Adipocyte (in vitro differentiated cells): ENCODE data around the gene SMTNL2.
"Not testable (repeated sequence)": the region's sequence is repeated elsewhere in the genome, so short reads cannot be mapped to it uniquely, and the experiment has no call there.

Experiments used
- DNase-seq: peaks from one replicate; pipeline ENCODE4 v3.0.0-alpha.2; 2015; ENCODE audit warnings: low read depth
- H3K27me3 ChIP-seq: replicated peaks from 2 replicates; pipeline ENCODE4 v1.7.0; 2013; ENCODE audit warnings: mild to moderate bottlenecking, low read length, moderate library complexity; ENCODE audit not compliant: control insufficient read depth, insufficient read depth
- H3K36me3 ChIP-seq: 2 replicates; pipeline ENCODE4 v1.7.0; 2013; ENCODE audit warnings: low read length, mild to moderate bottlenecking, moderate library complexity; ENCODE audit not compliant: control insufficient read depth, insufficient read depth, severe bottlenecking
- H3K4me1 ChIP-seq: 2 replicates; pipeline ENCODE4 v1.7.0; 2013; ENCODE audit warnings: mild to moderate bottlenecking, low read length, moderate library complexity; ENCODE audit not compliant: control insufficient read depth, insufficient read depth
- H3K4me3 ChIP-seq: 2 replicates; pipeline ENCODE4 v1.7.0; 2013; ENCODE audit warnings: mild to moderate bottlenecking, low read length, moderate library complexity
- H3K9ac ChIP-seq: 2 replicates; pipeline ENCODE4 v1.7.0; 2013; ENCODE audit warnings: mild to moderate bottlenecking, low read length, moderate library complexity
- H3K9me3 ChIP-seq: 2 replicates; pipeline ENCODE4 v1.7.0; 2013; ENCODE audit warnings: mild to moderate bottlenecking, low read length, moderate library complexity; ENCODE audit not compliant: control insufficient read depth

SMTNL2 gene

GRCh38 chr17:4597975-4598374 lies 13.6 kb downstream of the SMTNL2 start:
- H3K27me3 ChIP-seq, result peaks cover 8% of the 10 kb centered on the region
- no peak for DNase-seq

GRCh38 chr17:4598776-4599504 lies 14.6 kb downstream of the SMTNL2 start:
- H3K27me3 ChIP-seq, result peaks cover 8% of the 10 kb centered on the region
- no peak overlapping the region for H3K9ac ChIP-seq
- H3K36me3 ChIP-seq, result no peaks in the 10 kb centered on the region
- peak; percentile 72 for DNase-seq
- peaks cover 22% of the 10 kb centered on the region for H3K4me1 ChIP-seq
- no peak overlapping the region for H3K4me3 ChIP-seq
- no peaks in the 10 kb centered on the region for H3K9me3 ChIP-seq

More at GRCh38 chr17:4597975-4598374, 13.6 kb downstream of the SMTNL2 start:
- Histone ChIP-seq H3K9ac (no peak overlapping the region), H3K4me1 (peaks cover 22% of the 10 kb centered on the region), H3K4me3 (no peak overlapping the region), H3K36me3 (no peaks in the 10 kb centered on the region), H3K9me3 (no peaks in the 10 kb centered on the region)

DNA sequence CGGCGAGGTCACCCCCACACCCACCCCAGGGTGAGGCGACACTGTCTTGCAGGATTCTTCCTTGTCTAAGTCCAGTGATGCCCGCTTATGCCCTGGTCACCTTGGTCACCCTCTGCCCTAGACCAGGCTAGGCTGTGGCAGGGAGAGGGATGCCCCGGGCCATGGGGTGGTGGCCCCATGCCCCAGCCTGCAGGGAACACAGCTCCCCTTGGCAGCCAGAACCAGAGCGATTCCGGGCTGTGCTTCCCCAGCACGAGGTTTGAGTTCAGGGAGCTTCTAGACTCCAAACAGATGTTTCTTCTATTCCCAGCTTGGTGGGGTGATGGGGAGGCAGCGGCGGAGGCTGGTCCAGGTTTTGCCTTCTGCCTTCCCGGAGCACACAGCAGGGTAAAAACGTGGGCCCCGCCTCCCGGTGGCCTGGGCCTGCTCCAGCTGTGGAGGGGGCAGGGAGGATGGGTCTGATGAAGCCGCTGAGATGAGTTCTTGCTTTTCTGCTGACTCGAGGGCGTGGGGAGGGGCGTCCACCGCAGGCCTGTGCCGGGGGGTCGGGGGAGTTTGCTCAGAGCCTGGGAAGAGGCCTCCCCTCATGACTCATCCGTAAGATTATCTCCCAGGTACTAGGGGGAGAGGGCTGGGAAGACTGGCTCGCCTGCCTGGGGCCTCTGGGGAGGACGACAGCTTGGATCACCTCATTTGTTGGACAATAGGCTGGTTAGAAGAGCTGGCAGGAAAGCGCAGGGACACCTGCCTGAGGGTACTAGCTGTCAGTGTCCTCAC lies 15.4 kb downstream of the SMTNL2 start:
- no peak overlapping the region for H3K9ac ChIP-seq
- H3K9me3 ChIP-seq, result no peaks in the 10 kb centered on the region
- no peak overlapping the region for H3K4me3 ChIP-seq
- H3K4me1 ChIP-seq, result peaks cover 29% of the 10 kb centered on the region
- no peaks in the 10 kb centered on the region for H3K36me3 ChIP-seq
- peaks cover 8% of the 10 kb centered on the region for H3K27me3 ChIP-seq
- DNase-seq, result peak; percentile 44

DNA sequence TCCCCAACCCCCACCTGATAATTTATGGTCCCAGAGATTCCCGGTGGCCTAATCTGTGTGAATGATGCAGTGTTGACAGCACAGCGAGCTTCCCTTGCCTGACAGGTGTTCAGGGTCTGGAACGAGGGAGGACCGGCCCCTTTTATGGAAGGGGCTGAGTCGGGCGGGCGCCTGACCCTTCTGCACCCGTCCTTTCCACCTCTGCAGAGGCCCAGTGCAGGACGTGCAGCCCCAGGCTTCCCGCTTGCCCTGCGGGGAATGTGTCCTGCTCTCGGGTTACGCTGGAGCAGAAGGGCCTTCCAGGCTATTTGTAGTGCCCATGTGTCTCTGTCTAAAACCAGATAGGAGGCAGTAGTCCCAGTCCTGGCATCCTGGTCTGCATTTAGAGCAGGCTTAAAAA lies 16.2 kb downstream of the SMTNL2 start:
- H3K9ac ChIP-seq, result no peak overlapping the region
- no peak overlapping the region for H3K4me3 ChIP-seq
- DNase-seq, result no peak
- no peaks in the 10 kb centered on the region for H3K36me3 ChIP-seq
- peaks cover 8% of the 10 kb centered on the region for H3K27me3 ChIP-seq
- H3K4me1 ChIP-seq, result peaks cover 32% of the 10 kb centered on the region
- no peaks in the 10 kb centered on the region for H3K9me3 ChIP-seq

GRCh38 chr17:4601326-4601725 lies 17.0 kb downstream of the SMTNL2 start:
- H3K27me3 ChIP-seq, result peaks cover 6% of the 10 kb centered on the region
- H3K9ac ChIP-seq, result no peak overlapping the region
- no peaks in the 10 kb centered on the region for H3K36me3 ChIP-seq
- H3K4me1 ChIP-seq, result peaks cover 36% of the 10 kb centered on the region
- H3K9me3 ChIP-seq, result no peaks in the 10 kb centered on the region
- DNase-seq, result no peak
- no peak overlapping the region for H3K4me3 ChIP-seq

DNA sequence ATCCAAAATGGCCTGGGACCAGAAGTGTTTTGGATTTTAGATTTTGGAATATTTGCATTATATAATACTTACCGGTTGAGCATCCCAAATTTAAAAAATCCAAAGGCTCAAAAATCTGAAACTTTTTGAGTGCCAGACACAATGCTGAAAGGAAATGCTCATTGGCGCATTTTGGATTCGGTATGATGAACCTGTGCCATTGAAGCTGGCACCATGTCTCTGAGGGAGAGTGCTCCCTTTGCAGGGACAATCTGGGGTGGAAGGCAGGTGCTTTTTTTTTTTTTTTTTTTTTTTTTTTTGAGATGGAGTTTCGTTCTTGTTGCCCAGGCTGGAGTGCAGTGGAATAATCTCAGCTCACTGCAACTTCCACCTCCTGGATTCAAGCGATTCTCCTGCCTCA lies 17.7 kb downstream of the SMTNL2 start:
- Histone ChIP-seq H3K36me3 (no peaks in the 10 kb centered on the region), H3K27me3 (peaks cover under 1% of the 10 kb centered on the region), H3K9me3 (no peaks in the 10 kb centered on the region), H3K4me1 (peaks cover 36% of the 10 kb centered on the region), H3K4me3 (no peak overlapping the region), H3K9ac (no peak overlapping the region)
- DNase-seq, result no peak

GRCh38 chr17:4604111-4604644 lies 19.8 kb downstream of the SMTNL2 start:
- Histone ChIP-seq H3K9me3 (no peaks in the 10 kb centered on the region), H3K4me1 (peaks cover 36% of the 10 kb centered on the region), H3K9ac (no peak overlapping the region), H3K4me3 (no peak overlapping the region), H3K27me3 (peaks cover 3% of the 10 kb centered on the region), H3K36me3 (no peaks in the 10 kb centered on the region)
- peak; percentile 83 for DNase-seq

GRCh38 chr17:4604736-4605135 lies 20.4 kb downstream of the SMTNL2 start:
- H3K4me3 ChIP-seq, H3K27me3 ChIP-seq, H3K9ac ChIP-seq, DNase-seq, H3K9me3 ChIP-seq, H3K36me3 ChIP-seq: not testable (repeated sequence)
- peaks cover 30% of the 10 kb centered on the region for H3K4me1 ChIP-seq

DNA sequence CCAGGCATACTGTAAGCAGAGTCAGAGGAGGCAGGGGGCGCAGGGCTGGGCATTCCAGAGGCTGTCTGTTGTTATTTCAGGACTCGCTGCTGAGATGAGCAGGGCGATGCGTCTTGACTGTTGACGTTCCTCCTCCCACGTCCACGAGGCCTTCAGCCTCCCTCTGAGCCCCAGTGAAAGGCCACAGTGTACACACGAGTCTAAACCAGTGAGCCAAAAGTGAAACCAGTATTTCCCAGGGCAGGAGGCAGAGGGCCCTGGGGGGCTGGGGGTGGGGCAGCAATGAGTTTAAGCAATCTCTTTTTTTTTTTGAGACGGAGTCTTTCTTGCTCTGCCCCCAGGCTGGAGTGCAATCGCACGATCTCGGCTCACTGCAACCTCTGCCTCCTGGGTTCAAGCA lies 21.5 kb downstream of the SMTNL2 start:
- no peak overlapping the region for H3K4me3 ChIP-seq
- DNase-seq, result no peak
- H3K36me3 ChIP-seq, result no peaks in the 10 kb centered on the region
- peaks cover 25% of the 10 kb centered on the region for H3K4me1 ChIP-seq
- peaks cover 17% of the 10 kb centered on the region for H3K27me3 ChIP-seq
- H3K9me3 ChIP-seq, result no peaks in the 10 kb centered on the region
- H3K9ac ChIP-seq, result no peak overlapping the region

DNA sequence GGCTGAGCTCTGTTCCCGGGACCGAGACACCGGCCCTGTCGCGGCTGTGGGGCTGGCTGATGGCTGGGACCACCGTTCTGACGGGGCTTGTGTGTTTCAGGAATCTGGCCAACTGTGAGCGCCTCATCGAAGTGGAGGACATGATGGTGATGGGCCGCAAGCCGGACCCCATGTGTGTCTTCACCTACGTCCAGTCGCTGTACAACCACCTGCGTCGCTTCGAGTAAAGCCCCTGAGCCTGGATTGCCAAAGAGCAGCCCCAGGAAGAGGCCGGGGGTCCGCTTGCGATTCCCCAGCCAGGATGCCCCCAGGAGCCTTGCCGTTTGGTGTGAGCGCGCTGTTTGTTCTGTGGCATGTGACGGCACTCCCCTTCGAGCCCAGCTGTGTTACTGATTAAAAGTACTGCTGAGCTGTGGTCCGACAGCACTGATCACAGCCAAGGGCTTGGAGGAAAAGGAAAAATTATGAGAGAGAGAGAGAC lies 23.0 kb downstream of the SMTNL2 start:
- Histone ChIP-seq H3K27me3 (peaks cover 17% of the 10 kb centered on the region), H3K4me1 (peaks cover 25% of the 10 kb centered on the region), H3K9me3 (no peaks in the 10 kb centered on the region), H3K4me3 (no peak overlapping the region), H3K36me3 (no peaks in the 10 kb centered on the region), H3K9ac (no peak overlapping the region)
- DNase-seq, result no peak

DNA sequence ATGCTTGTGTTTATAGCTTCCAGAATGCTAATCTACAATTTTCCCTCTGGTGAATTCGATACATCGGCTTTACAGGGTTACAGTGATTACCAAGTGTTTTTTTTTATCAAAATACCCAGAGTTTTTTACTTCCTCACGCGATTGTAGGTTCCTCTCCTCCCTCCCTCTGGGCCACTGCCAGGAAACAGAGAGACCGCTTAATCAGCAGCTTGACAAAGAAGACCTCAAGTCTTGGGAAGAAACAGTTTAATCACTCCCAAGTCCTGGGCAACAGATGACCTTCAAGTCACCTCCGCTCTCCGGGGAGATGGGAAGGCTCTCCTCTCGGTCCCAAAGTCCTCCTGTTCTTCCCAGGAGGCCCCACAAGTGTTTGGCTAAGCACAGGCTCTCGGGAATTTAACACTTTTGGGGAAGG lies 23.5 kb downstream of the SMTNL2 start:
- Histone ChIP-seq H3K4me3 (no peak overlapping the region), H3K9me3 (no peaks in the 10 kb centered on the region), H3K27me3 (peaks cover 17% of the 10 kb centered on the region), H3K4me1 (peaks cover 25% of the 10 kb centered on the region), H3K36me3 (no peaks in the 10 kb centered on the region), H3K9ac (no peak overlapping the region)
- DNase-seq, result peak; percentile 60
